ENCODE measurements around the gene SUSD5.

SUSD5 gene

GRCh38 chr3:33174711-33175414 lies 43.7 kb downstream of the SUSD5 start:
- no peaks in the 10 kb centered on the region for H3K9me3 ChIP-seq (replicated peaks; ENCODE audit: insufficient read depth, low read length)
- no peak overlapping the region for H3K27ac ChIP-seq (ENCODE audit: low read length)
- H3F3A ChIP-seq (ENCODE audit: insufficient read depth, low read length) = no peaks in the 10 kb centered on the region
- H3K4me1 ChIP-seq (ENCODE audit: low read length) = no peaks in the 10 kb centered on the region
- H3K36me3 ChIP-seq (replicated peaks; ENCODE audit: insufficient read depth, low read length) = no peaks in the 10 kb centered on the region
- TF ChIP-seq EZH2 (optimal IDR thresholded peaks at IDR 0.05; ENCODE audit: low read depth, low read length) (no peak), EZH2phosphoT487 (IDR thresholded peaks at IDR 0.05; ENCODE audit: low read length) (no peak), CTCF (IDR thresholded peaks at IDR 0.05; ENCODE audit: low read length) (no peak)
- no peak overlapping the region for H3K4me2 ChIP-seq (ENCODE audit: low read depth, low read length)
- H3K9me2 ChIP-seq (replicated peaks; ENCODE audit: insufficient read depth, low read length) = no peaks in the 10 kb centered on the region
- H3K9ac ChIP-seq (ENCODE audit: low read length) = no peak overlapping the region
- no peaks in the 10 kb centered on the region for H3K27me3 ChIP-seq (replicated peaks; ENCODE audit: insufficient read depth, low read length)
- no peaks in the 10 kb centered on the region for H4K20me1 ChIP-seq (ENCODE audit: insufficient read depth, low read length)
- no peak overlapping the region for H2AFZ ChIP-seq (ENCODE audit: low read length)
- H3K79me2 ChIP-seq (ENCODE audit: low read length) = no peaks in the 10 kb centered on the region
- no peak overlapping the region for H3K4me3 ChIP-seq (ENCODE audit: low read length)
- DNase-seq = no peak

- no peaks in the 10 kb centered on the region for H3K9me3 ChIP-seq (replicated peaks; ENCODE audit: insufficient read depth, low read length)
- no peak overlapping the region for H3K4me3 ChIP-seq (ENCODE audit: low read length)
- H3K9me2 ChIP-seq (replicated peaks; ENCODE audit: insufficient read depth, low read length) = no peaks in the 10 kb centered on the region
- H3K9ac ChIP-seq (ENCODE audit: low read length) = no peak overlapping the region
- H3K27ac ChIP-seq (ENCODE audit: low read length) = no peak overlapping the region
- H3F3A ChIP-seq (ENCODE audit: insufficient read depth, low read length) = no peaks in the 10 kb centered on the region
- H4K20me1 ChIP-seq (ENCODE audit: insufficient read depth, low read length) = no peaks in the 10 kb centered on the region
- no peak for DNase-seq
- no peak overlapping the region for H2AFZ ChIP-seq (ENCODE audit: low read length)
- no peak overlapping the region for H3K4me2 ChIP-seq (ENCODE audit: low read depth, low read length)
- H3K79me2 ChIP-seq (ENCODE audit: low read length) = no peaks in the 10 kb centered on the region
- H3K36me3 ChIP-seq (replicated peaks; ENCODE audit: insufficient read depth, low read length) = no peaks in the 10 kb centered on the region
- no peaks in the 10 kb centered on the region for H3K27me3 ChIP-seq (replicated peaks; ENCODE audit: insufficient read depth, low read length)
- no peaks in the 10 kb centered on the region for H3K4me1 ChIP-seq (ENCODE audit: low read length)
- TF ChIP-seq EZH2phosphoT487 (IDR thresholded peaks at IDR 0.05; ENCODE audit: low read length) (no peak), EZH2 (optimal IDR thresholded peaks at IDR 0.05; ENCODE audit: low read depth, low read length) (no peak), CTCF (IDR thresholded peaks at IDR 0.05; ENCODE audit: low read length) (no peak)
Observed at GRCh38 chr3:33174095-33174494, 44.5 kb downstream of the SUSD5 start.

GRCh38 chr3:33173672-33174071 lies 44.9 kb downstream of the SUSD5 start:
- Histone ChIP-seq H3F3A (ENCODE audit: insufficient read depth, low read length) (no peaks in the 10 kb centered on the region), H3K4me2 (ENCODE audit: low read depth, low read length) (no peak overlapping the region), H3K27ac (ENCODE audit: low read length) (no peak overlapping the region), H3K79me2 (ENCODE audit: low read length) (no peaks in the 10 kb centered on the region), H2AFZ (ENCODE audit: low read length) (no peak overlapping the region), H4K20me1 (ENCODE audit: insufficient read depth, low read length) (no peaks in the 10 kb centered on the region), H3K9me2 (replicated peaks; ENCODE audit: insufficient read depth, low read length) (no peaks in the 10 kb centered on the region), H3K9me3 (replicated peaks; ENCODE audit: insufficient read depth, low read length) (no peaks in the 10 kb centered on the region), H3K4me3 (ENCODE audit: low read length) (no peak overlapping the region), H3K36me3 (replicated peaks; ENCODE audit: insufficient read depth, low read length) (no peaks in the 10 kb centered on the region), H3K9ac (ENCODE audit: low read length) (no peak overlapping the region), H3K4me1 (ENCODE audit: low read length) (no peaks in the 10 kb centered on the region), H3K27me3 (replicated peaks; ENCODE audit: insufficient read depth, low read length) (no peaks in the 10 kb centered on the region)
- TF ChIP-seq EZH2 (optimal IDR thresholded peaks at IDR 0.05; ENCODE audit: low read depth, low read length) = no peak
- no peak for TF ChIP-seq EZH2phosphoT487 (IDR thresholded peaks at IDR 0.05; ENCODE audit: low read length)
- no peak for TF ChIP-seq CTCF (IDR thresholded peaks at IDR 0.05; ENCODE audit: low read length)
- no peak for DNase-seq

All from MM.1S (cell line).